ENCODE data around the gene CCL28.
"Not testable (repeated sequence)": the region's sequence is repeated elsewhere in the genome, so short reads cannot be mapped to it uniquely, and the experiment has no call there.

CCL28 gene, protein sequence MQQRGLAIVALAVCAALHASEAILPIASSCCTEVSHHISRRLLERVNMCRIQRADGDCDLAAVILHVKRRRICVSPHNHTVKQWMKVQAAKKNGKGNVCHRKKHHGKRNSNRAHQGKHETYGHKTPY

DNA sequence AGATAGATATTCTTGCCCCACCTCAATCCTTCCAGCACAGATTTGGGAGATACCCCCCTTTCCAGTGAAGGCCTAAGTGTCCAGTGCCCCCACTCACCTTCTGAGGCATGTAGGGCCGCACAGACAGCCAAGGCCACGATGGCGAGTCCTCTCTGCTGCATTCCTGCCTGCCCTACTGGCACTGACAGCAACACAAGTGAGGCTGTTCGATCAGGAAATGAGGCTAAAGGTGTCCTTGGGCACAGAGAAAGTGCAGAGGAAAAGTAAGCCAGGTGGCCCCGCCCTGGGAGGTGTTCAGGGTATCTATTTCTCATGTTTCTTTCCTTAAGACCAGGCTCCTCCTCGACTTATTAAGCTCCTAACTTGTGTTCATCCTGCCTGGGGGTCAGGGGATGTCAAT is at the start of gene CCL28:
Gene CCL28, minus strand, starts transcription at position 236 of the 400 bp plus-strand sequence. Its CDS starts 75 bp downstream, at position 161.
- DNase-seq (ENCODE audit: low spot score) = no peak

DNA sequence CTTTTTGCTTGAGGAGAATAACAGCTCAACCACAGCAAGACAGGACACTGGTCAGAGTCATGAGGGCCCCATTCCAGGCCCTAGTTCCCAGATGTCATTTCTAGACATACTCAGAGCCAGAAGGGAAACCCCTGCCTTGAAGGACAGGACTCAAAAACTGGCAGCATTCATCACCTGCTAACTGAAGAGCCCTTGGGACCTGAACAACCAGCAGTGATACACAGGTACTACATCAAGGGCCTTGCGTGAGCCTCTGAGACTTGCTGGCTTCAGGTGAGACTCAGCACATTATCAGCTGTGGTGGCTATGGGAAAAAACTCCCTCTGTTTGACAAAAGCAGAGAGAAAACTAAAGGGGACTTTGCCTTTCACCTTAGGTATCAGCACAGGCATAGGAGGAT is 48.9 kb upstream of the CCL28 start:
- DNase-seq (ENCODE audit: low spot score) = no peak

DNA sequence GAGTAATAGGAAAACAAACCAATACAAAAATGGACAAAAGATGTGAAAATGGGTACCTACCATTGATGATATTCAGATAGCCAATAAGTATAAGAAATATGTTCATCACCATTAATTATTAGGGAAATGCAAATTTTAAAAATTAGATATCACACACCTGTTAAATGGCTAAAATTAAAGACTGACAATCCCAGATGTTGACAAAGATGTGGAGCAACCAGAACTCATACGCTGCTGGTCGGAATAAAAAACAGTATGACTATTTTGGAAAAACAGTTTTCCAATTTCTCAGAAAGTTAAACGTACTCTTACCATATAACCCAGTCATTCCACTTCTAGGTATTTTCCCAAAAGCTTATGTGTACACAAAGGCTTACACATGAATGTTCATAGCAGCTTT is 44.4 kb upstream of the CCL28 start:
- DNase-seq (ENCODE audit: low spot score) = no peak

DNA sequence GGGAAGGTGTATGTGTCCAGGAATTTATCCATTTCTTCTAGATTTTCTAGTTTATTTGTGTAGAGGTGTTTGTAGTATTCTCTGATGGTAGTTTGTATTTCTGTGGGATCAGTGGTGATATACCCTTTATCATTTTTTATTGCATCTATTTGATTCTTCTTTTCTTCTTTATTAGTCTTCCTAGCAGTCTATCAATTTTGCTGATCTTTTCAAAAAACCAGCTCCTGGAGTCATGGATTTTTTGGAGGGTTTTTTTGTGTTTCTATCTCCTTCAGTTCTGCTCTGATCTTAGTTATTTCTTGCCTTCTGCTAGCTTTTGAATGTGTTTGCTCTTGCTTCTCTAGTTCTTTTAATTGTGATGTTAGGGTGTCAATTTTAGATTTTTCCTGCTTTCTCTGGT is 29.4 kb upstream of the CCL28 start:
- DNase-seq (ENCODE audit: low spot score) = not testable (repeated sequence)

DNA sequence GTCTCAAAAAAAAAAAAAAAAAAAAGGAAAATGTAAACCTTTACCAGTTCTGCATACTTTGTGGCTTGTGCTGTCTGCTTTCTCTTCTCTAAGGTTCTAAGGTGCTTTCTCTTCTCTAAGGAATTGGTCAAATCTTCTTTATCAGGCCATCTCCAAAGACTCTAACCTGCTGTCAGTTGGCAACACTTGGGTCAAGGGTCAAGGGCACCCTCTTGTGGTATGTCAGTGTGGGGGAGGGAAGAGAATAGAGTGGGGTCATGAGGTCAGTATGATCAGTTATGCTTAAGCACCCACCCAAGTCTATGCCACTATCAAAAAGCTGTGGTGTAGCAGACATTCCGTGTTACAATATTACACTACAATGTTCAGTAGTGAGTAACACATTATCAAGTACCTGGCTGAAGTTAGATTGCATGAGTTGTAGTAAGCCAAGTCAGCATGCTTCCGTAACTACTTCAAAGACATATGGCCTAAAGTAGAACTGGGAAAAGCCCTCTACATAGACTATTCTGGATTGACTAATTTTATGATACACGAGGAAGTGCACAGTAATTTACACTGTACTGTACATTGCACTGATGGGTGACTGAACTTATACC is 25.0 kb upstream of the CCL28 start:
- no peak for DNase-seq (ENCODE audit: low spot score)

DNA sequence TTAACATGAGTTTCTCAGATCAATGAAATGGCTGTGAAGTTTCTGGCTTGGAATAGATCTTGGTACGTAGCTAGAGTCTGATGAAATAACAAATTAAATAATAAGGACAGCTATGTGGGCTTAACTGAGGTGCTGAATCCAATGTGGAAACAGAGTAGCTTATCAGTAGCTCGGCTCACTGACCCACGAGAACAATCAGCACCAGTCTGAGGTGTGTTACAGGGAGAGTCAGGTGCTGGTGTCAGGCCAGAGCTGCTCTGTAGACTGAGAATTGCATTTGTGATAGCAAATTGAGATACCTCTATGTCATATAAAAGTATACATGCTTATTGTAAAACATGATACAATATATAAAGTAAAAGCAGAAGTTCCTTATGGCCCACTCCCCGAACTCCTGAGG is 21.2 kb upstream of the CCL28 start:
- no peak for DNase-seq (ENCODE audit: low spot score)

DNA sequence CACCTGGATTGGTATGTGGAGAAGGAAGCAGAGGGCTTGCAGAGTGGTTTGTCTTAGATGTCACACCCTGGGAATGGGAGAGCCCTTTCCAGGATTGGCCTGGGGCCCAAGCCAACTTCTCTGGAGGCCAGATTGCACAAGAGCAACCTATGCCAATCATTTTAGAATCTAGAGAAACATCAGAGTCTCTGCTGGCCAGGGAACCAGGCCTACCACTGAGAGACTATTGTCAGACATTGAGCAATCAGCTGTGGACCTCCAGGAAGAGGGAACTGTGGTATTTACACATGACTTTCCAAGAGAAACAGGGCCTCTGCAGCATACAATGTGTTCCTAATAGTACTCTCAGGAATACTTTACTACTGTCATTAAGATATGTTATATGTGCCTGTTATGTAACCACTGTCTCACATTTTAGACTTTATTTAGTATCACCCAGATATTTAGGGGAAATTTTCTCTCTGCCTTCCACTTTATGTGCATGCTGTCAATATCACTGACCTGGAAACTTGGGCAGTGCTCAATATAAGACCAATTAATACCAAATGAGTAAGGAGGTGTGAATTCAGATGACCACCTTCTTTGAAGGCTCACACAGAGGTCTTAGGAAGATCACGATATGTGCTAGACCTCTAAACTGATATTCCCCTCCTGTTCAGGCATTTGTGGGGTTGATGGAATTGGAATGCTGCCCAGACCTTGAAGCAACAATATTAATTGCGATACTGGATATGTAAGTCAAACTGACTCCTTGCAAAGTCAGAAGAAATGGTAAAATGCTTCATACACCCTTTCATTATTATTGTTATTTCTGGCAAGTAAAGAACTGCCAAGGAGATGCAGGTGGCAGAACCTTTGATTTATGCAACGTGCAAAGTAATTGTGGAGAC is 20.5 kb upstream of the CCL28 start:
- DNase-seq (ENCODE audit: low spot score) = no peak

DNA sequence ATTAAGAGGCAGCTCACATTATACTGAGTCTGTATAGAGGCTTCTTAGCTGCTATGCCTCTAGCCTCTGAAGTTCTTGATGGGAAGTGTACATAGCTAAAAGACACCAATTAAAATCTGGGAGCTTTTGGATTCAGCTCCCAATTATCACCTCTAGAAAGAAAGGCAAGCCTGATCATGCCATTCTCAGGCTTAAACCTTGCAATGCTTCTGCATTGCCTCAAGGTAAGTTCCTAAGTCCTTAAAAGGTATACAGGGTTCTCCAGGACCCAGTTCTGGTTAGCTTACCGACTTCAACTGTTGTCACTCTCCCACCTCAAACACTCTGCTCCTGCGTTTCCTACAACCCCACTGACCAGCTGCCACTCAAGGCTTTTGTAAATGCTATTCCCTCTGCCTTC is 17.5 kb upstream of the CCL28 start:
- no peak for DNase-seq (ENCODE audit: low spot score)

DNA sequence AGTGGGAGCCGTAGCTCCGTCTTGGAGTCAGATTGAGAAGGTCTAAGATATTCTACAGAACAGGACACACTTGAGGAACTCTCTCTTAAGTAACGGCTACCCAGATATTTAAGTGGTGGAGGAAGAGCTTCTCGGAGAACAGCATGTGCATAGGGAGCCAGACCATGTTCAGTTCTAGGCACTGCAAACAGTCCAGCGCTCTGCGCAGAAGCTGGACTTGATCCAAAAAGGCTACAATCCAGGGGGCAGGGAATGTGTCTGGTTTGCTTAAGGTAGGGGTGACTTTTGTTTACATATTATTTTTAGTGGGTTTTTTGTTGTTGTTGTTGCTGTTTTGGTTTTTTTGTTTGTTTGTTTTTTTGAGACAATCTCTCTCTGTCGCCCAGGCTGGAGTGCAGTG is 16.8 kb upstream of the CCL28 start:
- no peak for DNase-seq (ENCODE audit: low spot score)

DNA sequence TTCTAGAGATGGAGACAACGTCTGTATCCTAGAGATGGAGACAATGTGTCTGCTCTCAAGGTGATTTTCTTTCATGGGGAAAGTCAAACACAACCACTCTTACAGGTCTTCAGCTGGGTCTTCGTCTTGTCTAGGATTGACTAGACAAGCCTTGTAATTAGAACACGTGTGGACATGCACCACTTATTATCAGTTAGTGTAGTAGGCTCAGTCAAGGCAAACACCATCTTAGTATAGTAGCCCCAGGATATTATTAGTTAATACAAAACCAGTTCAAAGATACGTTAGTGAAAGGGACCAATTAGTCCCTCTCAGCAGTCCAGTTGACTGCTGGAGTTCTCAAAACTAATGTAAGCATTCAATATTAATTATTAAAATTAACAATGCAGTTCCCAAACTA is 15.1 kb upstream of the CCL28 start:
- DNase-seq (ENCODE audit: low spot score) = no peak

DNA sequence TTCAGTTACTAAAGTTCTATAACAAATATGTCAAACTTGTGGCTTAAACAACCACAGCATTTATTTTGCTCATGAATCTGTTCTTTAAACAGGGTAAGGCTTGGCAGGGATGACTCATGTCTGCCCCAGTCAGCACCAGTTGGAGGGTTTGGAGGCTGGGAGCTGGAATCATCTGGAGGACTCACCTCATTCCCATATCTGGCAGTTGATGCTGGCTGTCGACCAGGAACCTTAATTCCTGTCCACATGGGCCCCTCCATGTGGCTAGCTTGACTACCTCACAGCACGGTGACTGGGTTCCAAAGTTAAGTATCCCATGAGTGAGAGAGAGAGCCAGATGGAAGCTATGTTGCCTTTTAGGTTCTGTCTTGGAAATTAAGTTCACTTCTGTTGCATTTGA is 13.8 kb upstream of the CCL28 start:
- no peak for DNase-seq (ENCODE audit: low spot score)

DNA sequence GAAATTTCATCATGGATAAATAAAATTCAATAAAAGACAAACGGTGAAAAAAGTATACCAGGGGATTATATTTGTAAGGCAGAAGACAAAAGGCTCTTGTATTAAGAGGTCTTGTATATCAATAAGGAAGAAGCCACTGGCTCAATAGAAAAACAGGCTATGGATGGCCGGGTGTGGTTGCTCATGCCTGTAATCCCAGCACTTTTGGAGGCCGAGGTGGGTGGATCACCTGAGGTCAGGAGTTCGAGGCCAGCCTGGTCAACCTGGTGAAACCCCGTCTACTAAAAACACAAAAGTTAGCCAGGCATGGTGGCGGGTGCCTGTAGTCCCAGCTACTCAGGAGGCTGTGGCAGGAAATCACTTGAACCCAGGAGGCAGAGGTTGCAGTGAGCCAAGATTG is 10.9 kb upstream of the CCL28 start:
- not testable (repeated sequence) for DNase-seq (ENCODE audit: low spot score)

DNA sequence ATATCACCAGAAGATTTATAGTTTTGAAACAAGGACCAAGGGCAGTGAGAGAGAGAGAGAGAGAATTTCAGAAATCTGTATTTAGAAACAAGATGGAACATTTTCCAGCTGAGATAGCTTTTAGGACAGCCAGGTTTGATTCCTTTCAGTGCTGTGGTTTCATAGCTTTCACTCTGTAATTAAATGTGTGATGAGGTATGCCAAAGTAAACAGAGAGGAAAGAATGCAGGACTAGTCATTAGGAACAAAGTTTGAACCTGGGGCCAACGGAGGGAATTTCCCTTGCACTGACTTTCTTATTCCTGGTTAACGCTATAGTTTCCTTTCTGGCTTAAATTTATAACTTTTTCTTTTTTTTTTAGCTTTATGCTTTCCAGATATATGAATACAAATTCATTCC is 10.0 kb upstream of the CCL28 start:
- no peak for DNase-seq (ENCODE audit: low spot score)

DNA sequence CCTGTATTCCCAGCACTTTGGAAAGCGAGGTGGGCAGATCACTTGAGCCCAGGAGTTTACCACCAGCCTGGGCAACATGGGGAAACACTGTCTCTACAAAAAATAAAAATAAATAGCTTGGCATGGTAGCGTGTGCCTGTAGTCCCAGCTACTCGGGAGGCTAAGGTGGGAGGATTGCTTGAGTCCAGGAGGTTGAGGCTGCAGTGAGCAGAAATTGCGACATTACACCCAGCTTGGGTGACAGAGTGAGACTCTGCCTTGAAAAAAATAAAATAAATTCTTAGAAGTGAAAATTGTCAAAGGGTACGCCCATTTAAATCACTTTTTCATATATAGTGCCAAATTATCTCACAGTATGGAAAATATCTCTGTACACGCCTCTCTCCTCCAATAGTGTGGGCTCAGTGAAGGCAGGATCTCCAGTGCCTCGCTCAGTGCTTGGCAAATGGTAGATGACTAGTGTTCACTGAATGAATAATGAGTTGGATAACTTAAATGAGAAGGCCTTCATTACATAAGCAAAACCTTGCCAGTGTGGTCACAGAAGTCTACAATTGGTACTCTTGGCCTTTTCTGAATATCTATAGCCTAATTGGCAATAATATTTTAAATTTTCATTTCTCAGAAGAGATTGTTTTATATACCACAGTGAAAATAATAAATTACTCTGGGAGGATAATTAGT is 9.4 kb upstream of the CCL28 start:
- DNase-seq (ENCODE audit: low spot score) = no peak

DNA sequence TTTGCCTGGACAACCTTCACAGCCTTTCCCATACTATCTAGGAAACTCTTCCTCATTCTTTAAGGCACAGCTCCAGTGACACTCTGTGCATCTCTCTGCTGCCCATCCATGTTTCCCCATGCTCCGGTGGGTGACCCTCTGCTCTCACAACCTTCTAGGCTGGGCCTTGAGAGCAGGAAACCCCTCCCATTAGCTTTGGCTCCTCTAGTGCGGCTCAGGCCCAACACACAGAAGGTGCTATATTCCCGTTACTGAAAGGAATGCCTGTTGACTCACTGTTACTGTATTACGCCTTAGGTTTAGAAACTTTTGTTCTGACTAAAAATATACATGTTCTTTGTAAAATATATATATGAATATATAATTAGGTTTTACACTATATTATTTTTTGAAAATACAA is 8.1 kb upstream of the CCL28 start:
- no peak for DNase-seq (ENCODE audit: low spot score)

DNA sequence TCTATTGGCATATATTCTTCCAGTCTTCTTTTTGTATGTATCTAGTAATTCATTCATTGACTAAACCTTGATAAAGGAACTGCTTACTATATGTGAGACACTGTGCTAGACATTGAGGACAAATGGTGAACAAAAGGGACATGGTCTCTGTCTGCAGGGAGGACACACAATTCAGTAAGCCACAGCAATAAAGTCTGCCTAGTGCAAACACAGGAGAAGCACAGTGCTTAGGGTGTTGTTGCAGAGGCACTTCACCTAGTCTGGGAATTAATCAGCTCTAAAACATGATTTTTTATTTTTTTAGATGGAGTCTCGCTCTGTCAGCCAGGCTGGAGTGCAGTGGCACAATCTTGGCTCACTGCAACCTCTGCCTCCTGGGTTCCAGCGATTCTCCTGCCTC is 6.4 kb upstream of the CCL28 start:
- DNase-seq (ENCODE audit: low spot score) = no peak

DNA sequence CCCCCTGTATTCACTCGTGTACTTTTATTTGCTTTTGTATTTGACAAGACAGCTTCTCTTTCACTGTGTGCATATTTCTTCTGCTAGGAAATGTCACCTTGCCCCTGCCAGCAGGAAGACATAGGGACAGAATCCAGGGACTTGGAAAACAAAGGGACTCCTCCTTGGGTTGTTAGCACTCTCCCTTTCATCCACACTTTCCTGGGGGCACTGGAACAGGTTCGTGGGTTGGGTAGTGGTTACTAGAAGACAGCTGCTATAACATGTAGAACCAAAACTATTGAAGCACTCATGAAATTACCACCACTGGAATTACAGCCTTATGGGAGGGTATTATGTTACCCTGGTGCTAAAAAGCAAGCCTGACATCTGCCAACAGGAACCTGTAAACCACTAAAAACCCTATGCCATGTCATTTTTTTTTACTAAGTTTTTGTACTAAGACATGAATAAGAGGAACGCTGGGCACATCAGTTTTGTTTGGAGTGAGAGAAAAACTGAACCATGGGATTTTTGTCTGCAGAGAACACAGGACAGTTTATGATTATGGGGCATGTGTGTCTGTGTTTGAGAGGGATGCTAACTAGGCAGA is 4.7 kb upstream of the CCL28 start:
- DNase-seq (ENCODE audit: low spot score) = no peak

DNA sequence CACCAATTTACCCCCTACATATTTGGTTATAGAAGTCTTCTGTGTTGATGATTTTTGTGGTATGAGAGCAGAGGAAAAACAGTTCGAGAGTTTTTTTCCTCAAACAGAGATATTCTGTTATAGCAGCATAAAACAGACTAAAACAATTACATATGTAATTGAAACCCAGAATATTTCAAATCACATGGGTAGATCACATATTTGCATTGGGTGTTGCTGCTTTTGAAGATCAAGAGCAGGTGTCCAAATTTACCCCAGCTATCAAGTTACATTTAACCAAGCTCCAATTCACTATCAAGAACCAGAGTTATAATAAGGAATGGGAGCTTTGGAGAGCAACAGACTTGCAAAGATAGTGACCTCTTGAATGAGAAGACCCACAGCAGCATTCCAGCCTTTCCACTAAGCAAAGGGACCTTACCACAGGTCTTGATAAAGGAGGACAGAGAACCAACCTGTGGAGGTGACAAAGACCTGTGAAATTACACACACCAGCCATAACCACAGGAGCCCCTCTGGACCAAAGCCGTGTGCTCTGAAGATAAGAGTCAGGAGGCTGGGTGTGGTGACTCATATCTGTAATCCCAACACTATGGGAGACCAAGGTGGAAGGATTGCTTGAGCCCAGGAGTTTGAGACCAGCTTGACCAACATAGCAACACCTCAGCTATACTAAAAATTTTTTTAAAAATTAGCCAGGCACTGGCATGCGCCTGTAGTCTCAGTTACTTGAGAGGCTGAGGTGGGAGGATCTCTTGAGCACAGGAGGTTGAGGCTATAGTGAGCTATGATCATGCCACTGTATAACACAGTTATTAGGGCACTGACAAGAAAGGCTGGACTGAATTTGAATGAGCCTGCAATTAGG is 4.0 kb upstream of the CCL28 start:
- no peak for DNase-seq (ENCODE audit: low spot score)

DNA sequence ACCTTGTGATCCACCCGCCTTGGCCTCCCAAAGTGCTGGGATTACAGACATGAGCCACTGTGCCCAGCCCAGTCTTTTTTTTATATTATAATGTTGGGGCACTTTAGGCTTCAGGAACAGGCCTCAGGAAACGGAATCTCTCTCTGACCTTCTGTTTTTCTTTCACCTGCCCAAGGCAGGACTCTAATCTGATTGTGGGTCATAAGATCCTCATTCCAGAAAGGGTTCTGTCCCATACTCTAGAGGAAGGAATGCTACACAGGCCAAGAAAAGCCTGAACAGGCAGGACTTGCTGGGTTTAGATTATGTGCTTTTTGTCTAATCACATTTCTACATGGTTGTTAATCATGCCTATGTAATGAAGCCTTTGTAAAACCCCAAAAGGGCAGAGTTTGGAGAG is 1.8 kb upstream of the CCL28 start:
- no peak for DNase-seq (ENCODE audit: low spot score)

DNA sequence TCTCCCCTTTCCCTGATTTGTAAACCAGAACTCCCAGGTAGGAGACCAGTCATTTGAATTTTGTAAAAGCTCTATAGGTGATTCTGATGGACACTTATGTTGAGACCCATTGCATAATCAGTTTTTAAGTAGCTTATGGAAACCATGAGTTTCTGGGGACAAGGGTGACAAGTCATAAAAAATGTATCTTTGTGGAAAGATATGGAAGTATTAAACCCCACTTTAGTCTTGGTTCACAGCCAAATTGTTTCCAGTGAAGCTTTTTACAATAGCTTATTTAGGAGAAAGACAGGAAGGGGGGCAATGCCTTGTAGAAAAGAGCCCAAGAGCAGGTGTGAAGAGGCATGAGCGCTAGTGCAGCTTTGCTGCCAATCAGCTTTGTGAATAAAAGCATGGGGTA is 453 bp upstream of the CCL28 start:
- no peak for DNase-seq (ENCODE audit: low spot score)

DNA sequence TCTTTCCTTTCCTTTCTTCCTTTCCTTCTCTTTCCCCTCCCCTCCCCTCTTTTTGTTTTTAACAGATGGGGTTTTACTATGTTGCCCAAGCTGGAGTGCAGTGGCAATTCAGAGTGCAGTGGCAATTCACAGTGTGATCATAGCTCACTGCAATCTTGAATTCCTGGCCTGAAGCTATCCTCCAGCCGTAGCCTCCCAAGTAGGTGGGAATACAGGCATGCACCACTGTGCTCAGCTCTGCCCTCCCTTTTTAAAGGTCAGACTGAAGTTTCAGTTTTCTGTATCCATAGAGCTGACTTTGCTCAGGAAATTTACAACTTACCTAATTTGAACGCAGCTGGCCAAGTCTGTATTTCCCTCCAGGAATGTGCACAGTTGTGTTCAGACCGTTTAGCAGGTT is 696 bp downstream of the CCL28 start:
- DNase-seq (ENCODE audit: low spot score) = no peak

DNA sequence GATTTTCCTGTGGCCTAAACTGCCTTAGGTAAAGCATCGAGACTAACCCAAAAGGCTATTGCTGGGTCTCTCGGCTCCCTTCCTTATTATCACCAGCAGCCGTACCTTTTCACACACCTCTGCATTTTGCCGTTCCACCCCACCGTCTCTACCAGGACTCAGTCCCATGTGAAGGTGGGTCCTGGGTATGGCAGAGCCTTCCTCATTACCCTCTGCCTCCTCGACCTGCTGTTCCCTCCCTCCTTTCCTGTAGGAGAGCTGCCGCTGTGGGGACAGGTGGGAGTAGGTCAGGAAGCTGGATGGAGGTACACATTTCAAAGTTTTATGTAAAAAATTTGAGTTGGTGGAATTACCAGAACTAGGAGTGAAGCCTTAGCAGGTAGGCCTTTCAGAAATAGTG is 1.8 kb downstream of the CCL28 start:
- DNase-seq (ENCODE audit: low spot score) = no peak

Data from NAMALWA (cell line).